Raji (cell line): Measurements from ENCODE around the gene TBC1D21.

Source experiments
- POLR2A ChIP-seq: IDR thresholded peaks from 2 replicates; pipeline ENCODE4 v1.6.1; 2011; ENCODE audit warnings: low read depth, low read length, control low read depth; ENCODE audit not compliant: insufficient read depth

The TBC1D21 gene

DNA sequence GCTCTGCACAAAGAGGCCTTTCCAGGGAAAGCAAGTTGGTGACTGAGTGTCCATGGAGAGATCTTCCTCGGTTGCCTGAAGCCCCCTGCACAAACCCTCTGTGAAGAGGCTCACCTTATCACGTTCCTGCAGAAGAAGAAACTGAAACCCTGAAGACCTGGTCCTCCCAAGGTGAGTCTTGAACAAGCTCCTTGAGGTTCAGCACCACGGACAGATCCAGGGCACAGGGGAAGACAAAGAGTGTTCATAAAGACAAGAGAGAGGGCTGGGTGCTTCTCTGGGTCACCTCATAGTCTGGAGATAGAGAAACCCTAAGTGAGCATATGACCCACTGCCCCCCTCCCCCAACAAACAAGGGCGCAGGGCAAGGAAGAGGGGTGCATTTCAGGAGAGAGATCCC, 21.7 kb upstream of the TBC1D21 start:
- no peak for TF ChIP-seq POLR2A

DNA sequence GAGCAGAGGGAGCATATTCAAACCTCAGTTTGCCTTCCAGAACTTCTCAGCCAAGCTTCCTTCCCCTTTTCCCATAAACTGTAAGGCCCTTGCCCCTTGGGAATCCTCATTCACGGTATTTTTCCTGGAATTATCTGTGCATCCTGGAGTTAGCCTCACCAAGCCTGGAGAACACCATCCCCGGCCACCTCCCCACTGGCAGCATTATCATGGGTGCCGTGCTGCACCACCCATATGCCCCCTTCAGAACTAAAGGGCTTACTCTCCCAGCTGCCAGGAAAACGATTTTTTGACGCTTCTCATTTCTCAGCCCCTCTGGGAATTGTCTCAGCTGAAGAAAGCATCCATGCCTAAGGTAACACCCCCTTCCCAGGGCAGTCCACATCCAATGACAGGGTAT, 20.9 kb upstream of the TBC1D21 start:
- no peak for TF ChIP-seq POLR2A

DNA sequence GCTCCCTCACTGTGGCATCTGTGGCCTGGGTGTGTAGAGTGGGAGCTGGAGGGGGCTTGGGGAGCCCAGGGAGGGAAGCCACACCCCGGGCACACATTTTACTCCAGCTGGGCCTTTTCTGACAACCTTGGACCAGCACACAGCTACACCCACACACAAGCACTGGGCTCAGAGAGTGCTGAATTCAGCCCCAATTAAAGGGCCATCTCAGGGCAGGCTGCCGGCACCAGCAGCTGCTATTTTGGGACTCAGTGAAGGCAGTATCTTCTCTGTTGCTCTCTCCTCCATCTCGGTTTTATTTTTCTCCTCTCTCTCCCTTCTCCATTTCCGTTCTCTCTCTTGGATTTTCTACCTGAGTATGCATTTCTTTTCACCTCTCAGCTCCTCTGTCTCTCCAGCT, 19.1 kb upstream of the TBC1D21 start:
- no peak for TF ChIP-seq POLR2A

DNA sequence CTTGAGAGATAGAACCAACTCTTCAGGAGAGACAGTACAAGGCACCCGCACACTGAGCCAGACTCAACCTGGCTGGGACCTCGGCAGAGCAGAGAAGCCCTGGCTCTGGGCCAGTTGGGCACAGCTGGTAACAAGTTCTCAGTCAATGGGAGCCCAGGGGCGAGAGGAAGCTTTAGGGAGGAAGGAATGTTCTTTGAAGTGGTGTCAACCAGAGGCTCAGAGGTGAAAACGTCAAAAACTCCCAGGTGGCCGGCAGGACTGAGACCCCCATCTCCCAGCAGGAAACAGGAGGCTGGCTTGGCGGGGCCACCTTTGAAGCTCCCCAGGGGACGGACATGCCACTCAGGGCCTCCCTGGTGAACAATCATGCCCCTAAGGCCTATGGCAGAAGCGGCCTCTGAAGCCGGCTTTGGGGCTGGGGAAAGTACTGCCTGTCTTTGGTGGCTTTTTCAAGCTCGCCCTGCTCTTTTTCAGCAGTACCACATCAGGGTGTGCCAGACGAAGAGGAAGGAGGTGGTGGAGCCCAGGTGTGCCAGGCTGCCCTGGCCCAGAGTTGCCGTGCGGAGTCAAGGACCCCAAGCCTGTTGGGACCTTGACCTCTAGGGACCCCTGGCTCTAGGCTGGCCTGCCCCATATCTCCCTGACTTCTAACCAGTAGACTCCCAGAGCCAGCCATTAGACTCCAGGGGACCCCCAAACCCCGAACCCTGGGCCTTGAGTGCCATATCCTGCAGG, 16.7 kb upstream of the TBC1D21 start:
- no peak for TF ChIP-seq POLR2A

DNA sequence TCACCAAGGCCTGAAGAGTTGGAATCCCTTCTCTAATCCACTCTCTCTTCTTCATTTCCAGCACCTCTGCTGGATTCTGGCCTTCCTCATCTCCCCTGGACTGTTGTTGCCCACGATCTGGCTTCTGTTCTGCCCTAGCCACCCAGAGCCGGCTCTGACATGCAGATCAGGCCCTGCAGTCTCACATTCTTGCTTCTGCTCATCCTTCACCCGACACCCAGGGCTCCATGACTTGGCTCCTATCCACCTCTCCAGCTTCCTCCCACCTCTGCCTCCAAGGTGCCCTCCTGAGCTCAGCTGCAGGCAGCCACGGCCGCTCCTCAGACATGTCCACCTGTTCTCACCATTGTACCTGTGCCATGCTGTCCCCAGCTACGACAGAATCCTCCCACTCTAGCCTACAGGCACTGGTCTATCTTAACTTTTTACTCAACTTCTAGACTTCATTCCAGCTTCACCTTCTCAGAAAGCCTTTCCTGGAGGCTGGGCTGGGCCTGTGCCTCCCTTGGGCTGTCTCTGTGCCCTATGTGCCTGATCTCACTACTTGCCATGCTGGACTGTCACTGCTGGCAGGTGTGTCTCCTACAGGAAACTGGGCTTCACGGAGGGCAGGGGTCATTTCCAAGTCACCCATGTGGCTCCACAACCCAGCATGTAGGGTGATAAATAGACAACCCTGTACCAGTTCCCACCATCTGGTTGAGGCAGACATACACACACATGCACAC, 16.0 kb upstream of the TBC1D21 start:
- no peak for TF ChIP-seq POLR2A

DNA sequence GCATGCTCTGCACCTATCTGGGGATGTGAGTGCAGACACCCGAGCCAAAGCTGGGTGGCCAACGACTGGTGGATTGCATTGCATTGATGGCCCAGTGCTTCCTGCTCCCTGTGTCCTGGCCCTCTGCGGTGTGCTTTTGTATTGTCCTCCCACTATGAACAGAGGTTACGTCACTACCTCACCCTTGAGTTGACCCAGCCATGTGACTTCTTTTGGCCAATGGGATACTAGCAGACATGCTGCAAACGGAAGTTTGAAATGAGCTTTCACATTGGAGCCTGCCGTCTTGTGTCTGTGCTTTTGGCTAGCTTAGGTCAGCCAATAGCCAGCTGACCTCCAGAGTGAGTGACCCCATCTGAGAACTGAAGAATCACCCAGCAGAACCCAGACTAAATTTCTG, 15.3 kb upstream of the TBC1D21 start:
- TF ChIP-seq POLR2A = no peak

DNA sequence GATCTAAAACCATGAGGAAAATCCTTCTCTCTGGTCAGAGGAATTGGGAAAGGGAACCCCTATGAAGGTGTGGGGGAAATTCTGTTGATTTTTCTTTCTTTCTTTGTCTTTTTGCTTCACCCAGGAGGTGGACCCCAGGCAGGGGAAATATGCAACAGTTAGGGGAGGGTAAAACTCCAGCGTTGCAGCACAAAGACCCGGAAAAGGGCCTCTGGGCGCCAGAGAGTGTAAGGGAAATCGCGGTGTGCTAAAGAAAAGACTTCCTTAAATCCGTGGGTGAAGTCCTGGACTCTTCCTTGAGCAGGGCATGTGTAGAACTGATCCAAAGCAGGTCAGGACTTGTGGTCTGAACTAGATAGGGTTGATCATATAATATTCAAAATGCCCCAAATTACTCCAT, 11.1 kb upstream of the TBC1D21 start:
- no peak for TF ChIP-seq POLR2A

DNA sequence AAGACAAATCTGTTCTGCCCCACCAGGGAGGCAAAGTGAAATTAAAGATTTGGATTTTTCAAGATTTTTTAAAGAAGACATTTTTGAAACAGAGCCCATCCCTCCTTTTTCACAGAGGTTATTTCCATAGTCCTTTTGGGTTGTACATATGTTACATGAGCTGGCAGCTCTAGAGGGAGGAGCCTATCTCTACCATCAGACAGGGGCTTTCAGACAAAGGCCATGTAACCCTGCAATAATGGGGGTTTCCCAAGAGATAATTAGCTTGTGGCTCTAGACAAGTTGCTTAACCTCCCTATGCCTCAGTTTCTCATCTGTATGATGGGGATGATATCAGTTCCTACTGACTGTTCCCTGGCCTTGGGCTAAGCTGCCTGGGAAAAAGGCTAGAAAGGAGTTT, 8.0 kb upstream of the TBC1D21 start:
- TF ChIP-seq POLR2A = no peak

DNA sequence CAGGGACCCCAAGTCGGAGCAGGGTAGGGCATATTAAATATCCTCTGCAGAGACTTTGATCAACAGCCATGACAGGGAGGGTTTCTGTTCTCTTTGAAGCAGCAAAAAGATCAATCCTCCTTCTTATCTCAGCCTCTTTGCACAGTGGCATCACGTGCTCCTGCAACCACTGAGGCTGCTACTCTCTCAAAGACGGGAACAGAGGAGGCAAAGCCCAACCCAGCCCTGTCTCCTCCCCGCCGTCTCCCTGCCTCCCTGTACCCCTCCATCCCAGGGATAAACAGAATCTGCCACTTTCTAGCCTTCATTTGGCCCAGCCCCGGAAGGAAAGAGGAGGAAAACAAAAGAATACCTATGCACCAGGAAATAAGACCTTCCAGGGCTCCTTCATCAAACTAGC, 7.5 kb upstream of the TBC1D21 start:
- TF ChIP-seq POLR2A = no peak

DNA sequence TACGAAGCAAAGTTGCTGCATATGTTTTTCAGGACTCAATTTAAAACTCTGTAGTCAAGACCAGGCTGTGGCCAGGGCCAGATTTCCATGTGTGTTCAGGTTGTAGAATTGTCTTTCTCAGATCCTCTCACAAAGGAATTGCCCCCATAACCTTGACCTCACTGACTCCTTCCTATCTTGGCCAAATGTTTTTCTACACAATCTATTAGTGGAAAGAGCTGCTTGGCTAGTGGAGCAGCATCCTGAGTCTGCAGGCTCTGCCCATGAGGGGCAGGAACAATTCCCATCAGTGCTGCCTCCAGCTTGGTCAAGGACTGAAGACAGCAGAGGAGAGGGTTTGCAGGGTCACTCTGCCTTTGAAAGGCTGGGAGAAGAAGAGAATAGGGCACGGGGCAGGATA, 6.9 kb upstream of the TBC1D21 start:
- no peak for TF ChIP-seq POLR2A

DNA sequence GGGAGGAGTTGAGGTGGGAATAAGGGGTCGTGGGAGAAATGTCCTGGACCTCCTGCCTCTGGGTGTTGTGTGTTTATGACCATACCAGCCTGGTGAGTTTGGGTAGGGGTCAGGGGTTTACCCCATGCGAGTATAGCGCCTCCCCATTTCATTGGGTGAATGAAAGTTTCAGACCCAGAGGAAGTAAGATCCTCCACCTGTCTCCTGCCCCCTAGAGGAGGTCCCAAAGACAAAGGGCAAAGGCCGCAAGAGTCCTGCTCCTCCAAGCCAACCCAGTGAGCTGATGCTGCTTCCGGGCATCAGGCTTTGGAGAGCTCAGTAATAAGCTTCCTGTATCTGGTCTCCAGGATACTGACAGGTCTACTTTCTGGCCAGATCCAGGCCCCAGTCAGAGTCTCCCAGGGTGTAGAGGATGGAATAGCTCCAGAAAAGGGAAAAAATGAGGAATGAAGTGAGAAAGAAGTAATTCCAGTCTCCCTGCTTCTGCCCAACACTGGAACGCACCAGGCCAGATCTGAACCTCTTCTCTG, 6.4 kb upstream of the TBC1D21 start:
- TF ChIP-seq POLR2A = no peak

DNA sequence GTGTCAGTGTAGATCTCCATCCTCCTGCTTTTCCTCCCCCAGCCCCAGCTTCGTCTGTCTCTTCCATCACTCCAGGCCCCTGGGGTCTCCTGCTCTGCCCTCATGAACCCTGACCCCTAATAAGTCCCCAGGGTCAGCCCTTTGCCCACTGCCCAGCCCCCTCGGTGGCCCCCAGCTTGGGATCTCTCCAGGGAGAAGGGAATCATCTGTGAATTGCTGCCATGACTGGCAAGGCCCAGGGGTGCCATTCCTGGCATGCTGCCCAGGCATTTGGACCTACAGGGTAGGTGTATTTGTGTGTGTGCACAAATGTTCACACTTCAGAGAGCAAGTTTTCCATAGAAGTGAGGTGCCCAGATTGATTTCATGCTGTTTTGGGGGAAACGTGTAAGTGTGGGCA, 5.9 kb upstream of the TBC1D21 start:
- TF ChIP-seq POLR2A = no peak

DNA sequence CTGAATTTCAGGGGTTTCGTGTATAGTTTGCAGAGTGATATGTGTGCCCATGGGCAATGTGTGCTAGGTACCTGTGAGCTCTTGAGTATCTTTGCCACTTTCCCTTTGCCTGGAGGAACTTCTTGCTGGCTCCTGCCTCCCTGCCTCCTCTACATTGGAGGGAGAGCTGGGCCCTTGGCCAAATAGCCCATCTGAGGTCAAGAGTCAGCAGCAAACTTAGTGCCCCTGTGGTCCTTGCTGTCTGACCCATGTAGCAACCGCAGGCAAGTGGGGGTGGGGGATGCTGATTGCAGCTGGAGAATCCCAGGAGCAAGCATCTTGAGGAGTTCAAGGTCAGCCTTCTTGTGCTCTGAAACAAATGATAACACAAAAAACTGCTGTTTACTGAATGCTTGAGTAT, 5.4 kb upstream of the TBC1D21 start:
- no peak for TF ChIP-seq POLR2A

DNA sequence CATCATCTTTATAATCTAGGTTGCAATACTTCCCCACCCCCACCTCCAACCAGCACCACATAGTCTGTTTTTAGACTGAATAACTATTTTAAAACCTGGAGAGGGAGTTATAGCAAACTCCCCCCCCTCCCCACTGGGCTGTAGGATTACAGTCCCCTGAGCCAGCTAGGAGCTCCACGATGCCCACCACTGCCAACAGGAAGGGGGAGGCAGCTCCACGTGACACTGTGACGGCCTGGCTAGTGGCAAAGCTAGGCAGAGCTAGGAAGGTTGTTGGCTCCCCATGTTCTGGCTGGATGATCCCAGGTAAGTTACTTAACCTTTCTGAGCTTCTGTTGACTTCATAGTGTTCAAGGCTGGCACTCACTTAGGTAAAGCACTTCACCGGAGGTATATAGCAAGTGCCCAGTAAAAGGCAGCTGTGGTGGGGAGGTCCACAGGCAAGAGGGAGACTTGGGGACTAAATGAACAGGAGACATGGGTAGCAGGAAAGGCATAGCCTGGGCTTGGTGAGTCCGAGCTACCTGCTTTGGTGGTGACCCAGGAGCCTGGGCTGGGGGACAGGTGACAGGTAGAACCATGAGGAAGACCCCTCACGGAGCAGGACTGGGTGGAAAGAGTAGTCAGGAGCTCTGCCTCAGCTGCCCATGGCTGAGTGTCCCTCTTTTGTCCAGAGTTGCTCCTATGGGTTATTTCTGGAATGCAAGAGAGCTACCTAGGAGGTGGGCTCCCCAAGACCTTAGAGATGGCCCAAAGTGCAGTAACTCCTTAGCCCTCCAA, 4.0 kb upstream of the TBC1D21 start:
- TF ChIP-seq POLR2A = no peak

DNA sequence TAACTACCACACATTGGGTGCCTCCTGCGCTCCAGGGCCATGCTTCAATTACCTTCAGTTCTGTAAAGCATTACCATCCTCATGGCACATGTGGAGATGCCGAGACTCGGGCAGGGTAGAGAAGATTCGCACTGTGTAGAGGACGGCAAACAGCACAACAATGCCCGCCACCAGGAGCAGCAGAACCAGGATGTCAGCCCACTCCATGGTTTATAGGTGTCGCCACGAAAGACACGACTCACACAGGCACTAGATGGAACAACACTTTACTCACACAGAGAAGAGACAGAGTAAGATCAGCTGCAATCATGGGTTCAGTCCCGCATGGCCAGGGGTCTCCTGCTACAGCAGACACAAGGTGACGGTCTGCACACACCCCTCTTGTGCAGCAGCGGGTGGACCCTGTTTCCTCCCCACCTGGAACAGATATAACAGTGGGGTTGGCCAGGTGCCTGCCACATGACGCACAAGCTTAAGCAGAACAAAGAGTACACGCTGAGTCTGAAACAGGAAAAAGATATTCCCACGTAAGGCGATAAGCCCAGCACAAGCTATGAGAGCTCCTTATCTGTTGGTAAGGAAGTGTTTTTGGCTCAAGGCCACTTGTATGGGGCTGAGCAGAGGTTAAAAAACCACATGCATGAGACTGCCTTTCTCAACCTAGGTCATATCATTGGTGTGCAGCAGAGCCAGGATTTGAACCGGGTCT, 2.5 kb upstream of the TBC1D21 start:
- no peak for TF ChIP-seq POLR2A

DNA sequence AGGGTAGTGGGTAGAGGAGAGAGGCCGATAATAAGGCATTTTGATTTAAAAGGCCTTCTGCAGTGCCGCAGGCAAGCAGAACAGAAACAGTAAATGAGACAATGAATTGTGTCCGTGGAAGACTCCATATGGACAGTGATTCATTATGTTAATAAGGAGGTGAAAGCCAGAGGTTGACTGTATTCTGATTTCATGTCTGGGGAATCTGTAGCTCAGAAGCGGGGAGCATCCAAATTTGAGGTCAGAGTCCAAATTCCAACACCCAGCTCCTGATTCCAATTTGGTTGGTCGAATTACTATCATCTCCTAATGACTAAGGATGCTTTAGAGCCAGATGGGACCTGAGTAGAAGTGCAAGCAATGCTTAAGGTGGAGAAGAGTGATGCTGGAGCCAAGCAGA, 1.0 kb upstream of the TBC1D21 start:
- TF ChIP-seq POLR2A = no peak
